Right lobe of liver (tissue), 6 donors: Measurements from ENCODE around the gene OR2H1. TPM values are rescaled to one million over a fixed set of nuclear protein-coding genes. Genes with fewer than 3 reads are reported as not detected.

Source experiments
- ATAC-seq, 4 donors: fragments of 200-7000 bp; cut with Tn5 transposase; one replicate each; pipeline ENCODE4 v1.9.1; 2020; ENCODE audit warnings: mild to moderate bottlenecking in 4 of 4, moderate library complexity in 4 of 4
- DNase-seq, 3 donors: peaks; one replicate each; pipeline ENCODE4 v3.0.0-alpha.2; 2020
- H3K27ac ChIP-seq, 3 donors: fragments of 200-600 bp; one replicate each; pipeline ENCODE4 v1.8.0; 2022
- H3K27me3 ChIP-seq, 2 donors: fragments of 200-600 bp; one replicate each; pipeline ENCODE4 v1.8.0; 2022
- H3K36me3 ChIP-seq, 4 donors: fragments of 200-600 bp; sonication (generic) in 1 of 4; one replicate each; pipeline versions ENCODE4 v1.5.1 to v1.8.0; 2017 to 2022; ENCODE audit warnings: control low read depth in 1 of 4
- H3K4me1 ChIP-seq, 4 donors: fragments of 200-600 bp; sonication (generic) in 1 of 4; one replicate each; pipeline versions ENCODE4 v1.5.1 to v1.8.0; 2017 to 2022; ENCODE audit warnings: control low read depth in 1 of 4
- H3K4me3 ChIP-seq, 3 donors: fragments of 200-600 bp; one replicate each; pipeline ENCODE4 v1.8.0; 2022
- H3K9me3 ChIP-seq, 4 donors: fragments of 200-600 bp; sonication (generic) in 1 of 4; one replicate each; pipeline versions ENCODE4 v1.5.1 to v1.8.0; 2017 to 2022; ENCODE audit warnings: control low read depth in 1 of 4
- POLR2A ChIP-seq: fragments of 450-650 bp; IDR thresholded peaks from one replicate; pipeline ENCODE4 v1.6.1; 2017; ENCODE audit warnings: antibody characterized with exemption, mild to moderate bottlenecking
- WGBS: methylation state at CpG from one replicate; pipeline ENCODE4 v1.1.6; 2018; ENCODE audit warnings: low coverage, low lambda C conversion rate; ENCODE audit not compliant: insufficient coverage; ENCODE audit errors: missing lambda C conversion rate; 5-methylcytosine and 5-hydroxymethylcytosine counted together
- intact Hi-C, 2 donors: fragments of 100-400 bp; cut with DNase I; formaldehyde crosslinking; loops; one replicate each; pipeline versions ENCODE4 v1.11.2 to v1.14.1; 2022
- total RNA-seq, 6 experiments: library from RNA; depleted of rRNA in 2 of 6; stranded (reverse); fragments of >200 nt in 2 of 6; fragmentation: NEBNext Ultra II Directional in 3 of 6; extraction: Animal tissue kit (Norgen Biotek cat#: 25700) in 3 of 6; gene quantifications; one replicate each; pipeline versions ENCODE4 v1.1.0 to v1.2.4, GENCODE V29; 2016 to 2023
- TF ChIP-seq, protein P1 (sequence below), 4 donors: fragments of 200-600 bp in 3 of 4; fragments of 450-650 bp in 1 of 4; IDR thresholded peaks; one replicate each; pipeline versions ENCODE4 v1.5.1 to v1.8.0; 2016 to 2022; ENCODE audit warnings: antibody characterized with exemption in 4 of 4, mild to moderate bottlenecking in 2 of 4
- donor health status: DM: no; HTN: yes; CAD: no.
- donor health status: DM: no; HTN: no; CAD: no.
- donor health status: DM: no; HTN: no; CAD: no.
- donor health status: DM: no; HTN: yes; CAD: no.
- donor health status: DM: no; HTN: yes; CAD: no.

OR2H1 gene
- total RNA-seq, 6 experiments from 2014 or later, result not detected

DNA sequence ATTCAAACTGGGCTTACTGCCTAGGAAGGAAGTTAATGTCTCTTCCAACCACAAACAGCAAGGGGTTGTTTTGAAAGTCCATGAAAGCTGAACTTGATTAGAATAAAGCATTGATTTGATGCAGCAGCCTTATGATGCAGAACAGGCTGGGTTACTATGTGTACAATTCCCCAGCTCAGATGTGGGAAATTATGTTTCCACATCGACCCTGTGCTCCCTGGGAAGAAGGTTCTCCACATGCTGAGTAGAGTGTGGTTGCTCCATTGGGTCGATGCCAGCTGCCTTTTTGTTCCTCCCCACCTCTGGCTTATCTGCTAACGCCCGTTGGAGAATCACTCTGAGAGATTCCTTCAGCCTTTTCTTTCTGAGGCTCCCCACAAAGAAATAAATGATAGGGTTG, 29.6 kb downstream of the OR2H1 start:
- WGBS, result 55% methylated on average over 4 of the region's 4 CpGs
- DNase-seq (no peak), ATAC-seq (no peak)
- Histone ChIP-seq H3K36me3 (no peaks in the 10 kb centered on the region), H3K27me3 (no peaks in the 10 kb centered on the region), H3K9me3 (no peaks in the 10 kb centered on the region), H3K27ac (no peak overlapping the region), H3K4me1 (peaks cover 0 to 4% (median 0%) of the 10 kb centered on the region in 4 donors), H3K4me3 (no peak overlapping the region)
- TF ChIP-seq, protein P1, sequence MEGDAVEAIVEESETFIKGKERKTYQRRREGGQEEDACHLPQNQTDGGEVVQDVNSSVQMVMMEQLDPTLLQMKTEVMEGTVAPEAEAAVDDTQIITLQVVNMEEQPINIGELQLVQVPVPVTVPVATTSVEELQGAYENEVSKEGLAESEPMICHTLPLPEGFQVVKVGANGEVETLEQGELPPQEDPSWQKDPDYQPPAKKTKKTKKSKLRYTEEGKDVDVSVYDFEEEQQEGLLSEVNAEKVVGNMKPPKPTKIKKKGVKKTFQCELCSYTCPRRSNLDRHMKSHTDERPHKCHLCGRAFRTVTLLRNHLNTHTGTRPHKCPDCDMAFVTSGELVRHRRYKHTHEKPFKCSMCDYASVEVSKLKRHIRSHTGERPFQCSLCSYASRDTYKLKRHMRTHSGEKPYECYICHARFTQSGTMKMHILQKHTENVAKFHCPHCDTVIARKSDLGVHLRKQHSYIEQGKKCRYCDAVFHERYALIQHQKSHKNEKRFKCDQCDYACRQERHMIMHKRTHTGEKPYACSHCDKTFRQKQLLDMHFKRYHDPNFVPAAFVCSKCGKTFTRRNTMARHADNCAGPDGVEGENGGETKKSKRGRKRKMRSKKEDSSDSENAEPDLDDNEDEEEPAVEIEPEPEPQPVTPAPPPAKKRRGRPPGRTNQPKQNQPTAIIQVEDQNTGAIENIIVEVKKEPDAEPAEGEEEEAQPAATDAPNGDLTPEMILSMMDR (IDR thresholded peaks at IDR 0.05), result no peak
- no peak for TF ChIP-seq POLR2A
- intact Hi-C loops, result no loop called here

DNA sequence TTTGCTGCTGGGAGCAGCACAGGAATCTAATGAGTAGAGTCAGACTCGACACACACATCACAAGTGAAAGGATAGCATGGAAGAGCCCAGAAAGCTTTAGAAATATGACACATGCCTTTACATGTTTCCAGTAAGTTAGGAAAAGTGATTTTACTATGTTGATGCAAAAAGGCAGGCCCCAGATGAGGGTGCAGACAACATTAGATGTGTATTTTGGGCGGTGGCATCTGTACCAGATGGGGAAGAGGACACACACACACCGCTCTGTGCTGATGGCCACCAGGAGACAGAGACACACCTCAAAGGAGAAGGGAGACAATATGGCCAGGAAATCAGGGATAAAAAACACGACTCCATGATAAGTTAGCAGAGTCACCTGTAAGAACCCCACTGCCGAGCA, 30.2 kb downstream of the OR2H1 start:
- ATAC-seq, result no peak
- no peaks in the 10 kb centered on the region for H3K27me3 ChIP-seq
- no peak for TF ChIP-seq POLR2A
- TF ChIP-seq, protein P1 (IDR thresholded peaks at IDR 0.05), result no peak
- peaks cover 0 to 4% (median 0%) of the 10 kb centered on the region in 4 donors for H3K4me1 ChIP-seq
- H3K27ac ChIP-seq, result no peak overlapping the region
- H3K4me3 ChIP-seq, result no peak overlapping the region
- no peak for DNase-seq
- no peaks in the 10 kb centered on the region for H3K9me3 ChIP-seq
- intact Hi-C loops, result no loop called here
- H3K36me3 ChIP-seq, result no peaks in the 10 kb centered on the region
- 82% methylated on average over 4 of the region's 5 CpGs for WGBS

DNA sequence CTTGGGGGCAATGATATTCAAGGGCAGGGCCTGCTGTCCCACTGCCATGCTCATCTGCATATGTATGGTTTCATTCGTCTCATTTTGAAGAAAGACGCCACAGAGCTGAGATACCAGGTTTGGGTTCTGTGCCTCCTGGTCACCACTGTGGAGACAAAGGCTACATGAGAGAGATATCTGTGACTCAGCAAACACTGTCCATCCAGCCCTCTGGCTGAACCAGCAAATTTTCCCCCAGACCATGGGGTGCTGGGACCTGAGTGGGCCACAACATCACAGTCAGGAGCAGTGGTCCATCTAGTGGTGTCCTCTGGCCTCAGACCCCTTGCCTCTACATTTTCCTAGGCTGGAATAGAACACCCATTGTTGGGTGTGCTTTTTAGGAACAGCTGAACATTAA, 30.7 kb downstream of the OR2H1 start, which contains the start of gene MAS1L:
MAS1L (minus strand) TSS at position 297 of the 400 bp plus-strand sequence; CDS start at position 243, 54 bp downstream.
- TF ChIP-seq, protein P1 (IDR thresholded peaks at IDR 0.05), result no peak
- no peak for TF ChIP-seq POLR2A
- Histone ChIP-seq H3K4me1 (peaks cover 0 to 4% (median 0%) of the 10 kb centered on the region in 4 donors), H3K36me3 (no peaks in the 10 kb centered on the region), H3K27ac (no peak within 1 kb of the TSS), H3K9me3 (no peaks in the 10 kb centered on the region), H3K27me3 (no peaks in the 10 kb centered on the region), H3K4me3 (no peak within 1 kb of the TSS)
- WGBS, result no CpG with 5 or more reads among the region's 2 CpGs
- DNase-seq, result no peak
- intact Hi-C loops, result no loop called here
- no peak for ATAC-seq

DNA sequence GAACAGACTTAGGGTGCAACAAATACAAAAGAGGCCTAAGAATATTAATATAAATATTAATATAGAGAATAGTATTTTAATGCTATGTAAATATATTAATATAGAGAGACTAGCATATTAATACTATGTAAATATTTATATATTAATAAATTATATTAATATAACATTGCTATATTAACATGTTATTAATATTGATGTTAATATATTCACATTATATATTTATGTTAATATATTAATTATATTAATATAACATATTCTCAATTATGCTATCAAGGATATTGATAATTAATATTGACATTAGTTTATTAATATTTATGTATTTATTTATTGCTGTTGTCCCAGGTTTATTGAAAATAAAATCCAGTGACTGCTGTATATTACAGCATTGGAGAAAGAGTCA, 31.9 kb downstream of the OR2H1 start:
- DNase-seq (no peak), ATAC-seq (no peak)
- Histone ChIP-seq H3K9me3 (no peaks in the 10 kb centered on the region), H3K4me1 (no peaks in the 10 kb centered on the region), H3K36me3 (no peaks in the 10 kb centered on the region), H3K27me3 (no peaks in the 10 kb centered on the region), H3K4me3 (no peak overlapping the region), H3K27ac (no peak overlapping the region)
- intact Hi-C loops, result no loop called here
- TF ChIP-seq POLR2A, result no peak
- TF ChIP-seq, protein P1 (IDR thresholded peaks at IDR 0.05), result no peak

DNA sequence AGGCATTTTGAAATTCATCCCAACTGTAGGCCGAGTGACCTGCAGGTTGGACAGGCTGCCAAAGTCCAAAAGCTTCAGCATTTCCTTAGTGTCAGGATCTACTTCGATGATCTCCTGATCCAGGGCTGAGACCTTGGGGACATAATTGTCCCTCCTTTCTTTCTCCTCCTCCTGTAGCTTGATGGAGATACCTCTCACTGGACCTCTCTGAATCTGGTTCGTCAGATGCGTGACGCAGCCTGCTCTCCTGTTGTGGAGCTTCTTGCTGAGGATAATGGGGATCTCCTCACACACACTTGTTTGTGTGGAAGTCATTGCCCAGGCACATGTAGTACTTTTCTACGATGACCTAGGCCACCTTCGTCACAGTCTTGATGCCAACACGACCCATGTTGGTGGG, 32.3 kb downstream of the OR2H1 start:
- H3K9me3 ChIP-seq, result no peaks in the 10 kb centered on the region
- WGBS, result 74% methylated on average over 8 of the region's 8 CpGs
- ATAC-seq, result no peak

More for the DNA sequence above, 32.3 kb downstream of the OR2H1 start:
- intact Hi-C loops, result no loop called here
- Histone ChIP-seq H3K36me3 (no peaks in the 10 kb centered on the region), H3K4me1 (no peaks in the 10 kb centered on the region), H3K27me3 (no peaks in the 10 kb centered on the region), H3K27ac (no peak overlapping the region), H3K4me3 (no peak overlapping the region)
- no peak for TF ChIP-seq POLR2A
- DNase-seq, result no peak
